Posterior cingulate gyrus (tissue), 11 donors: ENCODE measurements around the gene SIVA1.

Source experiments
- DNase-seq, 10 donors: peaks; one replicate each; pipeline versions ENCODE4 v3.0.0 to v3.0.0-alpha.2; 2020 to 2021; ENCODE audit warnings: mixed read lengths in 3 of 10
- intact Hi-C: fragments of 100-400 bp; cut with DNase I; formaldehyde crosslinking; loops from one replicate; pipeline ENCODE4 v1.15.1; 2023

SIVA1 gene

GRCh38 chr14:104780513-104781030 lies 27.6 kb downstream of the SIVA1 start:
- DNase-seq: no peak
- intact Hi-C loops: no loop called here

- DNase-seq: no peak
- intact Hi-C loops: no loop called here
Measured at GRCh38 chr14:104781271-104782077, 28.5 kb downstream of the SIVA1 start.

- intact Hi-C loops: no loop called here
Measured at GRCh38 chr14:104782086-104782807, 29.3 kb downstream of the SIVA1 start.

GRCh38 chr14:104782808-104783139 lies 29.8 kb downstream of the SIVA1 start:
- intact Hi-C loops: no loop called here
- DNase-seq: no peak

More at GRCh38 chr14:104782086-104782807, 29.3 kb downstream of the SIVA1 start:
- DNase-seq: no peak

GRCh38 chr14:104783484-104784217 lies 30.7 kb downstream of the SIVA1 start:
- intact Hi-C loops: no loop called here
- DNase-seq: no peak

- intact Hi-C loops: no loop called here
- DNase-seq: no peak
Measured at GRCh38 chr14:104784218-104784568, 31.2 kb downstream of the SIVA1 start.

- DNase-seq: peak in 7 of 10 donors; percentile 42 to 95 (median 67)
- intact Hi-C loops: no loop called here
Measured at GRCh38 chr14:104784846-104785707, 32.1 kb downstream of the SIVA1 start.

GRCh38 chr14:104785708-104786080 lies 32.7 kb downstream of the SIVA1 start:
- intact Hi-C loops: no loop called here
- no peak for DNase-seq

- intact Hi-C loops: no loop called here
- DNase-seq: no peak
Measured at GRCh38 chr14:104786091-104786586, 33.2 kb downstream of the SIVA1 start.

GRCh38 chr14:104786726-104787675 lies 34.1 kb downstream of the SIVA1 start:
- no peak for DNase-seq
- intact Hi-C loops: no loop called here

DNA sequence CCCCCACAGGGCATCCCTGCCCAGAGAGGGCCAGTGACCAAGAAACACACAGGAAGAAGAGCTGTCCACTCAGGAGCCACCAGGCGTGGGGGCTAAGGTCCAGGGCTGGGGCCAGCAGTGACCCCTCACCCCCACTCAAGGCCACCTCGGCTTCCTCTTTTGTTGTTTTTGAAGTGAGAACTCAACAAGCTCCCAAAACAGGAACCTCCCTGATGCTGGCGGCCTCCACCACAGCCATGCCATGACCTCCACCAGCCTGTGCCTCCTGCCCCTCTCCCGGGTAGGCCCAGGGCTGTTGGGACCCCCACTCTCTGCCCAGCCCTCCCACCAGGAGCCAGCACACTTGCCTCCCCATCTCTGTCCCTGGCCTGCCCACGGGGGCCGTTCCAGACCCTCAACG lies 34.8 kb downstream of the SIVA1 start:
- DNase-seq: no peak
- intact Hi-C loops: no loop called here

- intact Hi-C loops: no loop called here
- DNase-seq: no peak
Measured at GRCh38 chr14:104788161-104788818, 35.3 kb downstream of the SIVA1 start.

DNA sequence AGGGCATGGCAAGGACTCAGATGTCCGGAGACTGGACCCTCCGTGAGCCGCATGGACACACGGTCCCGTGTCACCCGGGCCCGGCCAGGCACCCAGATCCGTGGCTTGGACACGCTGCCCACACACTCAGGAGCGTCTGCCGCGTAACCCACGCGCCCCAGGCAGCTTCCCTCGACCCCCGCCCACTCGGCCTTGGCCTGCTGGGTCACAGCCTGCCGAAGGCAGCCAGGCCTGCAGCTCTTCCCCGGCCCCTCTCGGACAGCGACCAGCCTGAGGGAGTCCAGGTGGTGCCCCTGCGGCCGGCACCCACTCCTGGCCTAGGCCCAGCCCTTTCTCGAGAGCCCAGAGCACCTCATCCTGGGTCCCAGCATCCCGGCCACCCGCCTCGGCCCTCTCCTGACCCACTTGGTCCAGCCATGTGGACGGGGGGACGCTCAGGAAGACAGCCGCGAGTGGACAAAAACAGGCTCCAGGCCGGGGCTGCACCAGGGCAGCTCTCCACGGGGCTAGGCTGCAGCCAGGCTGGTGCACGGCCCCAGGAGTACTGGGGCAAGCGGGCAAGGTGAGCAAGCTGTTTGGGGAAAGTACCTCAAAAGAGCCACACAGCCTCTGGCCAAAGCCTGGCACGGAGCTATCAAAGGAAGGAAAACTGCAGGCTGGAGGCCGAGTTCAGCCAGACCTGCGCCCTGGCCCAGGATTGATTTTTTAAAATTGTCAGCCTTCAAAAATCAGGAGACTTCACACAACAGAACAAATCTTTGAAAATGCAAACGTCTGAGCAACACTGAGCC lies 36.1 kb downstream of the SIVA1 start:
- intact Hi-C loops: no loop called here
- DNase-seq: no peak

DNA sequence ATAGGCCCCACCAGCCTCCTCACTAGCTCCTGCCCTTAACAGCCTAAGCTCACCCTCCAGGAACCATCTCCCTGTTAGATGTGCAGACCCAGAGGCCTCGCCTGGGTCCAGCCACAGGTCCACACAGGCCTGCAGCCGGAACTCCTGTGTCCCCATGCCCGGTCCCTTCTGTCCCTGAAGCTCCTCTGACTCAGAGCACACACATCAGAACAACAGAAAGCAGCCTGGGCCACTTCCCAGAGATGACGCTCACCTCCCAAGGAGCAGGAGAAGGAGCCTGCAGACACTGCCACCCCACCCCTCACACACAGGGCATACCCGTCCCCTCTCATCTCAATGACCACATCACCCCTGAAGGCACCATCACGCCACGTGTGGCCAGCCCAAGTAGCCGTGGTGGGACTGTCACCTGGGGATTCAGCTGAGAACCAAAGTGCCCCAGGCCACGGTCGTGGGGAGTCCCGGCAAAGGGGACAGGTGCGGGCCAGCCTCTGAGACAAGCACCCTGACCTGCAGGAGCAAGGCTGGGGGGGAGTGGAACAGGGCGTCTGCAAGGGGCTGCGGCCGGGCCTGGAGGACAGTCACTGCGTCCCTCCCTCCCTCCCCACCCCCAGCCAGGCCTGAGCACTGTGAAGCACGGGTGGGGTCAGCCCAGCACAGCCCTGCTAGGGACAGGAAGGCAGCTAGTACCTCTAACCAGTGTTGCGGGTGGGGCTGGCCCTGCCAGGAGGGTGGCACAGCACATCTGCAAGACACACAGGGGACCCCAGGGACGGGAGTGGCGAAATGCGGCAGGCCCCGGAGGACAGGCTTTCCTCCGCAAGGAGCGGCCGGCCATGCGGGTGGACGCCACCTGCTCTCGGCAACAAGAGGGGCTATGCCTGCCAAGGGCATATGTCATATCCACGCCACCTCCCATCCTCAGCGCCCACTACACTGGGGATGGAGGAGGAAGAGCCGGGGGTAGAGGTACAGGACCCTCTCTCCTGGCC lies 37.1 kb downstream of the SIVA1 start:
- DNase-seq: no peak
- intact Hi-C loops: no loop called here

GRCh38 chr14:104791425-104791824 lies 38.5 kb downstream of the SIVA1 start:
- intact Hi-C loops: no loop called here
- no peak for DNase-seq

DNA sequence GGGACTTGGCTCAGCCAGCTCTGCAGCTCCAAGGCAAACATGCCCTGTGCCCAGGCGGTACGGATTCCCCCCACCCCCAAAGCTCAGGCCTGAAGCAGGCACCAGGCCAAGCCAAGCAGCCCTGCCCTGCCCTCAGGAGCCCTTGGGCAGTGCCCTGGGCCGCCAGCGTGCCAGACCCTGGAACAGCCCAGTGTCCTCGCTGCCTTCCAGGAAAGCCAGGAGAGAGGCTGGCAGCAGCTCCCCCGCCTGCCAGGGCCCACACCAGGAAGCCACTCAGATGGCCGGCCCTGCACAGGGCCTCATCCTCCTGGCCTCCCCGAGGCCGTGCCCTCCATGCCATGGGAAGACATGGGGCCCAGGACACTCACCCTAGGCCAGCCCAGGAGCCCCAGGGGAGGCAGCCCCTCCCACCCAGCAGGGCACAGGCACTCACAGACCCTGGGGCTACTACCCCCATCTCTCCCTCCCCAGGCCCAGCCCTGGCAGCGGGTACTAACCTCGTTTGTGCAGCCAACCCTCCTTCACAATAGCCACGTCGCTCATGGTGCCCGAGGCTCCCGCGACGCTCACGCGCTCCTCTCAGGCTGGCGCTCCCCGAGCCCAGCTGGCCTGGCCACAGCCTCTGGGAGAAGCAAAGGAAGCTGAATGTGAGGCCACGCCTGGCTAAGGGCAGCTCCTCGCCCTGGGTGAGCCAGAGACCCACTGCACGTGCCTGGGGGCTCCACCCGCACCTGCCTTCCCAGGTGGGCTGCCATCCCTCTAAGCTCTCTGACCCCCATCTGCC lies 39.3 kb downstream of the SIVA1 start:
- DNase-seq: no peak
- intact Hi-C loops: no loop called here
